Stimulated activated CD8-positive, alpha-beta memory T cell treated with anti-CD3 and anti-CD28 coated beads, Interleukin-15, amount 100 ng/mL, for 24 hours (primary cell): ENCODE data around the gene SPACA5B.
"Not testable (repeated sequence)": the region's sequence is repeated elsewhere in the genome, so short reads cannot be mapped to it uniquely, and the experiment has no call there.

Experiments used
- DNase-seq: peaks from one replicate; pipeline ENCODE4 v3.0.0-alpha.2; 2020; ENCODE audit warnings: low read depth

Gene SPACA5B

DNA sequence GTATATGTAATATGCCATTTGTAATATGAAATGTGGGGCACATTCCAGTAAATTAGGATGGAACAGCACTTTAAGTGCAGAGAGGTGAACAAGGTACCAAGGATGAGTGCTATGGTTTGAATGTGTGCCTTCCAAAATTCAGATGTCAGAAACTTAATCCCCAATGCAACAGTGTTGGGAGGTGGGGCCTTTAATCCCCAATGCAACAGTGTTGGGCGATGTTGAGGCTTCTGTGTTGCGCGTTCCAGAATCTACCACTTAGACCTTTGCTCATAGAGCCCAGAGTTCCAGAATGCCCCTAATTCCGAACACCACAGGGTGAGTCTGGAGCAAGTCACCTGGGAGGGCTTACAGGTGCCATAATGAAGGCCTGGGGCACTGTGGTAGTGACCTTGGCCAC is at the start of gene SPACA5B:
SPACA5B (plus strand) TSS at position 301 of the 400 bp plus-strand sequence; CDS start at position 363, 62 bp downstream.
- DNase-seq, result not testable (repeated sequence)

DNA sequence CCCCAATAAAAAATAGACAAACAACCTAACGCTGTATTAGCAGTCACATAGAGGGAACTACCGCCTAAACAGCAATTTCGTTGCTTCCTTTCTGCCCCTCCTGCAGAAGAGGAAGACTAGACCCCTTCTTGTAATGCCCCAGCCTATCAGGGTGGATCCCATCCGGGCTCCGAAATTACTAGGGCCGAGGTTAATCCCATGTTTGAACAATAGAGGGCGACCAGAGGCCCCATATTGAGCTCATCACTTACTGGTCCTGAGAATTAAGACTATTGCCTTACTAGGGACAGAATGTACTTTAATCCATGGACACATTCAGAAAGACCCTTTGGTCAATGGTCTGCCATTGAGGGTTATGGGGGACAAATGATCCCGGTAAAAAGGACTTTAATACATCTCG is 47.2 kb upstream of the SPACA5B start:
- DNase-seq, result no peak

DNA sequence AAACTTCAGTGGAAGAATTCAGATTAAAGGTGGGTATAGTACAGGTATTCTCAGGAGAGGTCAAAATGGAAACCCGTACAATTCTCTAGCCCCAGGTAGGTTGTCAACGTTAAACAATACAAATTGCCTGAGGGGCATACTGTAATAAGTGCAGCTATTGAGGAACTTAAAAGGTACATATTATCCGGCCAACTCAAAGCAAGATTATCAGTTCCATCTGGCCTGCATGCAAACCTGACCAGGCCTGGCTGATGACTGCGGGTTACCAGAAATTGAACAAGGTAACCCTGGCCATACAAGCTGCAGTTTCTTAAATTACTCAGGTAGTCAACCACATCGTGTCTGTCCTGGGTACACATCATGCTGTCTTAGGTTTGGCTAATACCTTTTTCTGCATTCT is 46.7 kb upstream of the SPACA5B start:
- DNase-seq, result no peak

DNA sequence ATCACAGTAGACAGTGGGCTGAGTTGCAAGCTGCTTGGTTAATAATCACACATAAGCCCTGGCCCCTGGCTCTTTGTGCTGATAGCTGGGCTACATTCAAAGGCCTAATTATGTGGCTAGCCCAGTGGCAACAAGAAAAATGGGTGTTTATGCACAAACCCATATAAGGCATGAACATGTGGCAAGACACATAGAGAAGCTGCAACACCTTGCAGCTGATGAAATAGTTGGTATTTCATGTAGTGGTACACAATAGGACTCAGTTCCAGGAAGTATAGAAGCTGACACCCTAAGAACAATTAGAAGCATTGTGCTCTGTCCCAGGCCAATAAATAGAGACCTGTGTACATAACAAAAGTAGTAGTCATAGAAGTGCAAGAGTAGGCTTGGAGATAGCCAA is 44.3 kb upstream of the SPACA5B start:
- DNase-seq, result no peak

DNA sequence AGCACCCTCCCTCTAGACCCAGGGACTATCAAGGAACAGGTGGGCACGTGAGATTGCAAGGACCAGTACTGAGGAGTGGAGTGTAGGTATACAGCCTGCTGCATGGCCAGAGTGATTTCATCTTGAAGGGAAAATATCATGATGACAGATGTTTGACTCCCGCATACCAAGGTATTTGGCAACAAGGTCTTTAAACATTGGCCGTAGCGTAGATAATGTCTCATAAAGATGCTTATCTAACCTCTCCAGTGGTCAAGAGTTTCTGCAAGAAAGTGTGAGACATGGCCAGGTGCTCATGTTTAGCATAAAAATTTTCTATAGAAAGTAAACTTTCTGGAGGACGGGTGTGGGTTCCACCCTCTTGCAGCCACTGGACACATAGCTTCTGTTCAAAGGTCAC is 40.3 kb upstream of the SPACA5B start:
- DNase-seq, result no peak

DNA sequence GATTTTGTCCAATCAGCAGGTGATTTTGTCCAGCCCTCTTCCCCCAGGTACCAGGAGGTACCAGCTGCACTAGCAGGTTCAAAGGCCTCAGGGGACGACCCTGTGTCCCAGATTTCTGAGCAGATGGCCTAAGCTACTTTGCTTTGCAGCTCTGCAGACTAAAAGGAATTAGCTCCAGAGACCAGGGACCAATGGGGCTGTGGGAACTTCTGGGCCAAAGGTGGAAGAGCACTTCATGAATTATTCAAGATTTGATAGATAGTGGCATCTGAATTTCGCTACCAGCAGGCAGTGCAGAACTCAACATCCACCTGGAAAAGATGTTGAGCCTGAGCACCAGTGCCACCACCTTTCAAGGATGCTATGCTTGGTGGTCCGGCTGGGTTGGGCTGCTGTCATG is 37.9 kb upstream of the SPACA5B start:
- not testable (repeated sequence) for DNase-seq

DNA sequence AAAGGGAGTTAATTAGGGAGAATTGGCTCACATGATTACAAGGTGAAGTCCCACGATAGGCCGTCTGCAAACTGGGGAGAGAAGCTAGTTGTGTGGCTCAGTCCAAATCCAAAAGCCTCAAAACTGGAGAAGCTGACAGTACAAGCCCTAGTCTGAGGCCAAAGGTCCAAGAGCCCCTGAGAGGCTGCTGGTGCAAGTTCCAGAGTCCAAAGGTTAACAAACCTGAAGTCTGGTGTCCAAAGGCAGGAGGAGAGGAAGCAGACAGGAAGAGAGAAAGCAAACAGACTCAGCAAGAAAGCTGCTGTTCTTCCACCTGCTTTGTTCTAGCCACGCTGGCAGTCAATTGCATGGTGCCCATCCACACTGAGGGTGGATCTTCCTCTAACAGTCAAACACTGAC is 29.0 kb upstream of the SPACA5B start:
- no peak for DNase-seq

DNA sequence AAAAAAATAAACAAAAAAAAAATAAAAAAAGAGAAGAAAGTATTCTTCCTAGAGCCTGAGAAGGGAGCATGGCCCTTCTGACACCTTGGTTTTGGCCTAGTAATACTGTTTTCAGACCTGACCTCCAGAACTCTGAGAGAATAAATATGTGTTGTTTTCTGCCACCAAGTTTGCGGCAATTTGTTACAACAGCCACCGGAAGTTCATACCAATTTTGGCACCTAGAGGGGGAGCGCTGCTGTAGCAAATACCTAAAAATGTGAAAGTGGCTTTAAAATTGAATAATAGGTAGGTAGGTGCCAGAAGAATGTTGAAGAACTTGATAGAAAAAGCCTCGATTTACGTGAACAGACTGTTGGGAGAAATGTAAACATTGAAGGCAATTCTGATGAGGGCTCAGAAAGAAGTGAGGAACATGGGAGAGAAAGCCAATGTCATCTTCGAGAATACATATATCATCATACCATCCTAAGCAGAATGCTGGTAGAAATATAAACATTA is 27.5 kb upstream of the SPACA5B start:
- DNase-seq, result no peak

DNA sequence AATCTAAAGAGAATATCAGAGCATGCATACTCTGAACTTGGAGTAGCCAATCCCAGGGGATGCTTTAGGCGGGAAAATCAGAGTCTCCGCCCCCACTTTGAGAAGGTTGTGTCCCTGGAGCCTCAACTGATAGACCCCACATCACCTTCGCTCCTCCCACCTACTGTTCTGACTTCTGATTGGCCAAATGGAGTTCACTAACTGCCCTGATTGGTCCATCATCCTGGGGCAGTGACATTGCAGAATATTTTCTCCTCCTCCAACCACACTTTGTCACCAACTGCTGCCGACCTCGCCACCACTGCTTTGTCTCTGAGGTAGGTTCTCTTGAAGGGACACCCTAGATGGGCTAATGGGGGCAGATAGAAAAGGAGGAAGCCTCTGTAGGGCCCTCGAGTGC is 22.7 kb upstream of the SPACA5B start:
- no peak for DNase-seq

DNA sequence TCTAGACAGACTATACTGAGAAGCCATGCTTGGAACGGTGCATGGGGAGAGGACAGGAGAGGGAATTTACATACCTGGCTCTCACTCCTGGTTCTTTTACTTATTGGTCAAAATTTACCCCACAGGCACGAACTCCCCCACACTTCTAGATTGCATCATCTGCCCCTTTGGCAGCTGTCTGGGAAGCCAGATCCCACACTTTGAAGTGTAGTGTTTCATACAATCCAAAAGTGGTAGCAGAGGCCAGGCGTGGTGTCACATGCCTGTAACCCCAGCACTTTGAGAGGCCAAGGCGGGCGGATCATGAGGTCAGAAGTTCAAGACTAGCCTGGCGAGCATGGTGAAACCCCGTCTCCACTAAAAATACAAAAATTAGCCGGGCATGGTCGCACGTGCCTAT is 5.1 kb upstream of the SPACA5B start:
- DNase-seq, result not testable (repeated sequence)

DNA sequence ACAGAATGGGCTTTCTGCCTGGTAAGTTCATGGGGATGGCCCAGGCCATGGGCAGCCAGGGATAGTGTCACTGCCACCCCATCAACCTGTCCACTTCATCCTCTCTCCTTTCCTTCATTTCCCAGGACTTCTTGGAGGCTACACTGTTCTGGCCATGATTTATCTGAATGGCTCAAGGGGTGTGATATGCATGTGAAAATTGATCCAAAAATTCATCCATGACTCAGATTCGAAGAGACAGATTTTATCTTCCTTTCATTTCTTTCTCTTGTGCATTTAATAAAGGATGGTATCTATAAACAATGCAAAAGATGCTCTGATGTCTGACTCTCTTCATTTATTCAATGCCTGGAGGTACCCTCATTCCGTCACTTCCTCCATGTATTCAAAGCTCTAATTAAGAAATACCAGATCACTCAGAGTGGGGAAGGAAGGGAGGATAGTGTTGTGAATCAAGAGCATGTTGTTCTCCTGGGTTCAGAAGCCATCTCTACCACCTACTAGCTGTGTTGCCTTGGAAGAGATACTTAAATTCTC is 1.9 kb downstream of the SPACA5B start:
- not testable (repeated sequence) for DNase-seq

DNA sequence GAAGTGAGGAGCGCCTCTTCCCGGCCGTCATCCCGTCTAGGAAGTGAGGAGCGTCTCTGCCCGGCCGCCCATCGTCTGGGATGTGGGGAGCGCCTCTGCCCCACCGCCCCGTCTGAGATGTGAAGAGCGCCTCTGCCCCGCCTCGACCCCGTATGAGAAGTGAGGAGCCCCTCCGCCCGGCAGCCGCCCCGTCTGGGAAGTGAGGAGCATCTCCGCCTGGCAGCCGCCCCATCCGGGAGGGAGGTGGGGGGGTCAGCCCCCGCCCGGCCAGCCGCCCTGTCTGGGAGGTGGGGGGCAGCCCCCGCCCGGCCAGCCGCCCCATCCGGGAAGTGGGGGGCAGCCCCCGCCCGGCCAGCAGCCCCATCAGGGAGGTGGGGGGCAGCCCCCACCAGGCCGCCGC is 8.7 kb downstream of the SPACA5B start:
- DNase-seq, result not testable (repeated sequence)

DNA sequence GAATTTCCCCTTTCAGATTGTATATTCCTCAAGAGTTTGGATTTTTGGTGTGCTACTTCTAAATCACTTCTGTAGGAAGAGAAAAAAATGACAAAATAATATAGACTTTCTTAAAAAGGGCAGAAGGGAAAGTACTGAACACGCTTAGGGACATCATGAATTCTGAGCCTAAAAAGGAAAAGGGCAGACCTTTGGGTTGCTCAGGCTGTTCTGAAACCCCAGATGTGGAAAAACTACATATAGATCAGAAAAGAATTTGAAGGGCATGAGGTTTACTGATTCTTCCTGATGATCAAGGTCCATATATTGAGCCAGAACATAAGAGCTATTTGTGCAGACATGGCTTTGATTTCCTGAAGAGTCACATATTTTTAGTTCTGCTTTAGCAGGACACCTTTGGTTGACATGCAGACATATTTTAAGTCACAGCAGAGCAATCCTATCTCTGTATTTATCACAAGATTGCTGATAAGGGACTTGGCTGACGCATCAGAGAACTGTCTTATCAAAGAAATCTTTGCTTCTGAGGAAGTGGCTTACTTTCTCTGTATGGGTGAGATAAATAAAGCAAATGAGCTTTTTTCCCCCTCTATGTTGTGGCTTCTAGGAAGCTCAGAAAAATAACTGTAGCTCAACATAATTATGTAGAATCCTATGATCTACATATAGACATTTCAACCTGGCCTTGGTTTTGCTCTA is 11.5 kb downstream of the SPACA5B start:
- not testable (repeated sequence) for DNase-seq

DNA sequence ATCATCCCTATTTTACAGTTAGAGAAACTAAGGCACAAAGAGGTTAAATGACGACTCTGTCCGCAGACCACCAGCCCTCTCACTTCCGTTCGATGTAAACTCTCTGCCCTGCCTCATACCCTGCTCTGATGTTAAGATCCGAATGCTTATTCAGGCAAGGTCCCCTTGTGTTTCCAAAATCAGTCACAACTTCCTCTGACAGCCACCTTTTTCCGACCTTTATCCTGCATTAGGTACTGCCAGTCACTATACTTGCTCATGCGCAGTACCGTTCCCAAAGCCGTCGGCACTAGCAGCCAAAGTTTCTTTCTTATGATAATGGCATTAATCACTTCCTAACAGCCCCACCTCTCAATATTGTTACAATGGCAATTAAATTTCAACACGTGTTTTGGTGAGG is 12.3 kb downstream of the SPACA5B start:
- DNase-seq, result not testable (repeated sequence)

DNA sequence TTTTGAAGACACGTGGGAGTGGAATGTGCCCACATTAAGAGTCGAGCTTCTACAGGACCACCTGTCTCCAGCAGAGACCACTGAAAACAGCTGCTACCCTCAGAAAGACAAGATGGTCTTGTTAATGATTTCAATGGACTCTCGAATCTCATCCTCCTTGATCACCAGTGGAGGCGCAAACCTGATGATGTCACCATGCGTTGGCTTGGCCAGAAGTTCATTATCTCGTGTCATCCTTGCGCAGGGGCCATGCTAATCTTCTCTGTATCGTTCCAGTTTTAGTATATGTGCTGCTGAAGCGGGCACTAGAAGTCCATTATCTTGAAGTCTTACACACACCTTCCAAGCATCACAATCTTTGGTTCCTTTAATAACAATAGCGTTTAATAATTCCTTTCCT is 23.3 kb downstream of the SPACA5B start:
- no peak for DNase-seq

DNA sequence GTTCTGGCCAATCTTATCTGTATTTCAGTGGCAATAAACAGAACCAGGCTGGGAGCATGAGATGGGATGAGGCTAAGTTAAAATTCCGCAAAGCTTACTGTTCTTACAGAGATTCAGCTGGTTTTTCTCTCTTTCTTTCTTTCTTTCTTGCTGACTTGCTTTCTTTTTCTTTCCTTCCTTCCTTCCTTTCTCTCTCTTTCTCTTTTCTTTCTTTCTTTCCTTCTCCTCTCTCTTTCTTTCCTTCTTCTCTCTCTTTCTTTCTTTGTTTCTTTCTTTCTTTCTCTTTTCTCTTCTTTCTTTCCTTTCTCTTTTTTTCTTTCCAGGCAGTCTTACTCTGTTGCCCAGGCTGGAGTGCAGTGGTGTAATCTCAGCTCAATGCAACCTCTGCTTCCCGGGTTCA is 24.4 kb downstream of the SPACA5B start:
- no peak for DNase-seq

DNA sequence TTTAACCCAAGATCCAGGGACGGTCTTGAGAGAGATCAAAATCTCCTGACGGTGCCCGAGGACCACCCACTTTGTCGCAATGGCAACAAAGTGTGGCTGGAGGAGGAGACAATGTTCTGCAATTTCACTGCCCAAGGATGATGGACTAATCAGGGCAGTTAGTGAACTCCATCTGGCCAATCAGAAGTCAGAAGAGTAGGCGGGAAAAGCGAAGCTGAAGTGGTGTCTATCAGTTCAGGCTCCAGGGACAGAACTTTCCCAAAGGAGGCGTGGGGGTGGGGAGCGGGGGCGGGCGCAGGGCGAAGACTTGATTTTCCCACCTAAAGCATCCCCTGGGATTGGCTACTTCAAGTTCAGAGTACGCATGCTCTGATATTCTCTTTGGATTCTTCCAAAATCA is 25.6 kb downstream of the SPACA5B start:
- no peak for DNase-seq

DNA sequence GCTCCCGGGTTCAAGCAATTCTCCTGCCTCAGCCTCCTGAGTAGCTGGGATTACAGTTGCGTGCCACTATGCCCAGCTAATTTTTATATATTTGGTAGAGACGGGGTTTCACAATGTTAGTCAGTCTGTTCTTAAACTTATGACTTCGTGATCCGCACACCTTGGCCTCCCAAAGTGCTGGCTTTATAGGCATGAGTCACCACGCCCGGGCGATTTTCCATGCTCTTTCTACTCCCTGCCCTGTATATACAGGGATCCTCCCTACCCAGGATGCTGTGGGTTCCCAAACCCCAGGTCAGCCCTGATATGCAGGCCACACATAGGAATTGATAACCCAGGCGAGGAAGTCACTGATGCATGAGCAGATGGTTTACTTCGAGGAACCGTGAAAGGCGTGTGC is 34.8 kb downstream of the SPACA5B start:
- no peak for DNase-seq

DNA sequence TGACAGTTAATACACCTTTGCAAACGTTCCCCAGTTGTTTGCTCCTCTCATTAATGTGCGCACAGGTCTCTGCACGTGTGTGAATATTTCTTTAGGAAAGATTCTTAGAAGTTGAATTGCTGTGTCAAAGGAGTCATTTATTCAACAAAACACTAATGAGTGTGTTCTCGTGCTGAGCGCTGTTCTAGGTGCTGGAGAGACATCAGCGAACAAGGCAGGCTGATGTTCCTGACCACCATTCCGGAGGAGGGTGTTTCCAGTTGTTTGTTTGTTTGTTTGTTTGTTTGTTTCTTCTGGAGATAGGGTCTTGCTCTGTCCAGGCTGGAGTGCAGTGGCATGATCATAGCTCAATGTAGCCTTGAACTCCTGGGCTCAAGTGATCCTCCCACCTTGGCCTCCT is 35.9 kb downstream of the SPACA5B start:
- not testable (repeated sequence) for DNase-seq

DNA sequence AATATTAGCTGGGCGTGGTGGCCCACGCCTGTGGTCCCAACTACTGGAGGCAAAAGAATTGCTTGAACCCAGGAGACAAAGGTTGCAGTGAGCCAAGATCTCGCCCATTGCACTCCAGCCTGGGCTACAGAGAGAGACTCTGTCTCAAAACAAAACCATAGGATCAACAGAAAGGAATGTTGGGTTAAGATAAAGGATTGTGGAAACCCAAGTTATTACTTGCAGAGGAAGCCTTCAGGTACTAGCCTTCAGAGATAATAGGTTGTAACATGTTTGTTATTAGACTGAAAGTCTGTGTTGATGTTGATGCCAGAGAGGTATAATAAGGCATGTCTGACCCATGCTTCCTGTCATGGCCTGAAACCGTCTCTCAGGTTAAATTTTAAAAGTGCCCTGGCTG is 49.3 kb downstream of the SPACA5B start:
- no peak for DNase-seq

DNA sequence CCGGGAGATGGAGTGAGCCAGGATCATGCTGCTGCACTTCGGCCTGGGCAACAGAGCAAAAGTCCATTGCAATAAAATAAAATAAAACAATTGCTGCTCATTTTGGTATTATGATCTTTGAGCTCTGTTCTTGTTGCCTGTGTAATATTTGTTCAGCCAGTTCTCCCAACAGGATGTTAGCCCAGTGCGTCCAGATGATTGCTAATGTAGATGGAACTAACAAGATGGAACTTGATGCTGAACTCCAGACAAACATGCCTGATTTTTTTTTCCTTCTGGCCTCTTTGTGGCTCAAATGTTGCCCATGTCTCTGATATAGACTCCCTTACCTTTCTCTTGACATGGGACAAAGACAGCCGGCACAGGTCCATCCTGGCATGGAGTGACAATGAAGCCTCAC is 50.4 kb downstream of the SPACA5B start:
- no peak for DNase-seq

DNA sequence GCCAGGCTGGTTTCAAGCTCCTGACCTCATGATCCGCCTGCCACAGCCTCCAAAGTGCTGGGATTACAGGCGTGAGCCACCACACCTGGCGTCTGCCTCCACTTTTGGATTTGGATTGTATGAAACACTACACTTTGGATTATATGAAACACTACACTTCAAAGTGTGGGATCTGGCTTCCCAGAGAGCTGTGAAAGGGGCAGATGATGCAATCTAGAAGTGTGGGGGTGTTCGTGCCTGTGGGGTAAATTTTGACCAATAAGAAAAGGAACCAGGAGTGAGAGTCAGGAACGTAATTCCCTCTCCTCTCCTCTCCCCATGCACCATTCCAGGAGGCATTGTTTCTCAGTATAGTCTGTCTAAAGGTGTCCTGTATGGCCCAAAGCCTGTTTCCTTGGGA is 51.5 kb downstream of the SPACA5B start:
- DNase-seq, result not testable (repeated sequence)
